Testis (tissue), 2 donors: ENCODE measurements around the gene ACOT4.
"Not testable (repeated sequence)": the region's sequence is repeated elsewhere in the genome, so short reads cannot be mapped to it uniquely, and the experiment has no call there.

Experiments used
- POLR2A ChIP-seq: fragments of 450-650 bp; IDR thresholded peaks from one replicate; pipeline ENCODE4 v1.6.1; 2017; ENCODE audit warnings: antibody characterized with exemption, mild to moderate bottlenecking, moderate library complexity
- TF ChIP-seq, protein P1 (sequence below), 3 experiments: fragments of 450-650 bp in 2 of 3; fragments of 200-600 bp in 1 of 3; sonication (generic) in 1 of 3; IDR thresholded peaks; one replicate each; pipeline ENCODE4 v1.5.1; 2016 to 2019; ENCODE audit warnings: antibody characterized with exemption in 3 of 3, mild to moderate bottlenecking in 2 of 3, moderate library complexity in 1 of 3

- TF ChIP-seq, protein P1, sequence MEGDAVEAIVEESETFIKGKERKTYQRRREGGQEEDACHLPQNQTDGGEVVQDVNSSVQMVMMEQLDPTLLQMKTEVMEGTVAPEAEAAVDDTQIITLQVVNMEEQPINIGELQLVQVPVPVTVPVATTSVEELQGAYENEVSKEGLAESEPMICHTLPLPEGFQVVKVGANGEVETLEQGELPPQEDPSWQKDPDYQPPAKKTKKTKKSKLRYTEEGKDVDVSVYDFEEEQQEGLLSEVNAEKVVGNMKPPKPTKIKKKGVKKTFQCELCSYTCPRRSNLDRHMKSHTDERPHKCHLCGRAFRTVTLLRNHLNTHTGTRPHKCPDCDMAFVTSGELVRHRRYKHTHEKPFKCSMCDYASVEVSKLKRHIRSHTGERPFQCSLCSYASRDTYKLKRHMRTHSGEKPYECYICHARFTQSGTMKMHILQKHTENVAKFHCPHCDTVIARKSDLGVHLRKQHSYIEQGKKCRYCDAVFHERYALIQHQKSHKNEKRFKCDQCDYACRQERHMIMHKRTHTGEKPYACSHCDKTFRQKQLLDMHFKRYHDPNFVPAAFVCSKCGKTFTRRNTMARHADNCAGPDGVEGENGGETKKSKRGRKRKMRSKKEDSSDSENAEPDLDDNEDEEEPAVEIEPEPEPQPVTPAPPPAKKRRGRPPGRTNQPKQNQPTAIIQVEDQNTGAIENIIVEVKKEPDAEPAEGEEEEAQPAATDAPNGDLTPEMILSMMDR (IDR thresholded peaks at IDR 0.05), result not testable (repeated sequence)
- TF ChIP-seq POLR2A, result not testable (repeated sequence)
Observed at GRCh38 chr14:73574251-73574650, 17.4 kb upstream of the ACOT4 start.
